HepG2 (cell line): ENCODE data around the gene ENAH. TPM values are rescaled to one million over a fixed set of nuclear protein-coding genes. Genes with fewer than 3 reads are reported as not detected.

Experiments
- ATAC-seq: fragments of 200-7000 bp; cut with Tn5 transposase; 3 replicates; pipeline ENCODE4 v1.9.1; 2020; ENCODE audit warnings: mild to moderate bottlenecking, moderate library complexity
- BruUV-seq: library from RNA; stranded (reverse); fragments of 400-500 nt; replicated peaks from 2 replicates; lab custom pipeline; 2021; lab: Mats Ljungman, UMichigan
- CTCF ChIA-PET: fragments of 300-600 bp; formaldehyde crosslinking; extraction: SDS; loops from one replicate; lab custom pipeline; 2021; ENCODE audit warnings: low total read pairs, inconsistent platforms, low intra/inter-chr PET ratio; lab: Yijun Ruan, JAX
- POLR2A ChIA-PET: fragments of 350-600 bp; sonication (Branson Sonifier 250); formaldehyde crosslinking; loops from one replicate; lab custom pipeline; 2020; ENCODE audit warnings: antibody characterized with exemption, inconsistent platforms; lab: Yijun Ruan, JAX
- DNase-seq: peaks from one replicate; pipeline ENCODE4 v3.0.0-alpha.2; 2015; ENCODE audit warnings: low spot score
- FAIRE-seq: peaks from 3 replicates; lab custom pipeline; 2011; peaks lifted over from hg19 to GRCh38; lab: Jason Lieb, UNC
- H2AFZ ChIP-seq: one replicate; pipeline ENCODE4 v1.6.1; 2011; ENCODE audit warnings: low read length, inconsistent platforms
- H3K27ac ChIP-seq: fragments of 300-600 bp; 3 replicates; pipeline ENCODE4 v1.8.0; 2011; ENCODE audit warnings: mixed run types, mild to moderate bottlenecking, mixed read lengths, low read length, inconsistent platforms; ENCODE audit not compliant: insufficient read depth; ENCODE audit errors: extremely low read length
- H3K27me3 ChIP-seq, 2 experiments: fragments of 200-600 bp in 1 of 2; 2 replicates in 1 of 2; 3 replicates in 1 of 2; pipeline versions ENCODE4 v1.6.0 to v1.8.0; 2011; ENCODE audit warnings: low read length in 2 of 2, mild to moderate bottlenecking in 2 of 2, moderate library complexity in 2 of 2, inconsistent platforms in 1 of 2; ENCODE audit not compliant: insufficient read depth in 2 of 2, control insufficient read depth in 1 of 2
- H3K36me3 ChIP-seq, 2 experiments: fragments of 200-600 bp in 1 of 2; replicated peaks in 1 of 2; 2 replicates in 1 of 2; 3 replicates in 1 of 2; pipeline versions ENCODE4 v1.5.1 to v1.8.0; 2011; ENCODE audit warnings: low read length in 2 of 2, inconsistent platforms in 1 of 2; ENCODE audit not compliant: insufficient read depth in 2 of 2, control insufficient read depth in 1 of 2
- H3K4me1 ChIP-seq: 2 replicates; pipeline ENCODE4 v1.5.1; 2012; ENCODE audit warnings: low read length, inconsistent platforms; ENCODE audit not compliant: insufficient read depth
- H3K4me2 ChIP-seq: 2 replicates; pipeline ENCODE4 v1.6.0; 2011; ENCODE audit warnings: low read depth, low read length, inconsistent platforms
- H3K4me3 ChIP-seq, 3 experiments: fragments of 200-600 bp in 1 of 3; sonication (generic), shearing (Covaris generic) in 1 of 3; replicated peaks in 1 of 3; 2 replicates each; pipeline ENCODE4 v1.5.1; 2011 to 2016; ENCODE audit warnings: low read length in 3 of 3, inconsistent platforms in 2 of 3, low read depth in 2 of 3, mild to moderate bottlenecking in 2 of 3, control low read depth in 1 of 3, mixed read lengths in 1 of 3; ENCODE audit not compliant: insufficient read depth in 1 of 3
- H3K79me2 ChIP-seq: one replicate; pipeline ENCODE4 v1.6.1; 2011; ENCODE audit warnings: low read length, inconsistent platforms; ENCODE audit not compliant: insufficient read depth
- H3K9ac ChIP-seq: 2 replicates; pipeline ENCODE4 v1.6.0; 2011; ENCODE audit warnings: mild to moderate bottlenecking, low read depth, low read length, inconsistent platforms; ENCODE audit not compliant: insufficient read depth
- H3K9me3 ChIP-seq: 2 replicates; pipeline ENCODE4 v1.5.1; 2012; ENCODE audit warnings: mild to moderate bottlenecking, low read length
- H4K20me1 ChIP-seq: 2 replicates; pipeline ENCODE4 v1.6.0; 2011; ENCODE audit warnings: inconsistent platforms, mild to moderate bottlenecking, low read length, moderate library complexity; ENCODE audit not compliant: insufficient read depth
- BRD4 ChIP-seq: sonication (generic); formaldehyde crosslinking; IDR thresholded peaks from 2 replicates; pipeline ENCODE4 v1.4.0; 2020; ENCODE audit warnings: missing genetic modification reagents
- ELF4 ChIP-seq: sonication (generic); formaldehyde crosslinking; IDR thresholded peaks from 2 replicates; pipeline ENCODE4 v1.5.0; 2020; ENCODE audit warnings: missing genetic modification reagents, mild to moderate bottlenecking, moderate library complexity, borderline replicate concordance
- FOXA3 ChIP-seq: IDR thresholded peaks from 2 replicates; pipeline ENCODE4 v1.6.1; 2016; ENCODE audit warnings: missing genetic modification reagents, missing compliant biosample characterization
- MXD3 ChIP-seq: IDR thresholded peaks from 2 replicates; pipeline ENCODE4 v1.6.1; 2016; ENCODE audit warnings: mild to moderate bottlenecking, missing biosample characterization, missing genetic modification reagents
- RARA ChIP-seq: IDR thresholded peaks from 2 replicates; pipeline ENCODE4 v1.6.1; 2016; ENCODE audit warnings: missing genetic modification reagents, missing compliant biosample characterization
- SOX5 ChIP-seq: IDR thresholded peaks from 2 replicates; pipeline ENCODE4 v1.6.1; 2016; ENCODE audit warnings: borderline replicate concordance
- ZFP41 ChIP-seq: sonication (generic); formaldehyde crosslinking; IDR thresholded peaks from 2 replicates; pipeline ENCODE4 v1.4.0; 2020; ENCODE audit warnings: mild to moderate bottlenecking, missing genetic modification reagents, borderline replicate concordance
- ZNF432 ChIP-seq: sonication (generic); formaldehyde crosslinking; IDR thresholded peaks from 2 replicates; pipeline ENCODE4 v1.5.0; 2020; ENCODE audit warnings: missing genetic modification reagents, mild to moderate bottlenecking, borderline replicate concordance
- ZNF549 ChIP-seq: sonication (generic); formaldehyde crosslinking; IDR thresholded peaks from 2 replicates; pipeline ENCODE4 v1.5.0; 2020; ENCODE audit warnings: missing genetic modification reagents
- ZNF678 ChIP-seq: sonication (generic); formaldehyde crosslinking; IDR thresholded peaks from 2 replicates; pipeline ENCODE4 v1.4.0; 2020; ENCODE audit warnings: mild to moderate bottlenecking, missing genetic modification reagents
- ZSCAN22 ChIP-seq: sonication (generic); formaldehyde crosslinking; IDR thresholded peaks from 2 replicates; pipeline ENCODE4 v1.4.0; 2020; ENCODE audit warnings: mild to moderate bottlenecking, missing genetic modification reagents
- WGBS: methylation state at CpG from one replicate; pipeline ENCODE4 v1.1.6; 2017; ENCODE audit warnings: low lambda C conversion rate; 5-methylcytosine and 5-hydroxymethylcytosine counted together
- in situ Hi-C: cut with HindIII; loops from 2 replicates; pipeline ENCODE4 v1.10.0; 2017; ENCODE audit warnings: low pct_unique_long_range_greater_than_20kb; ENCODE audit not compliant: extremely low pct_ligation_motif_present
- intact Hi-C: fragments of 100-400 bp; cut with micrococcal nuclease; formaldehyde crosslinking; loops from one replicate; pipeline ENCODE4 v1.10.0; 2022; ENCODE audit not compliant: unreplicated experiment
- polyA plus RNA-seq, 8 experiments: library from polyadenylated mRNA; depleted of rRNA in 3 of 8; stranded (reverse) in 7 of 8; unstranded in 1 of 8; fragments of >200 nt; fragmentation: Illumina TruSeq in 4 of 8; extraction: Trizol in 4 of 8; gene quantifications; 2 replicates each; pipeline versions ENCODE4 v1.2.1 to v1.2.3, GENCODE V29; 2011 to 2016; ENCODE audit warnings: low read depth in 4 of 8, missing spikeins in 1 of 8, mixed read lengths in 1 of 8; ENCODE audit not compliant: insufficient read depth in 1 of 8
- total RNA-seq, 5 experiments: library from RNA; depleted of rRNA; stranded (reverse); fragments of >200 nt; fragmentation: Illumina TruSeq; extraction: Trizol; gene quantifications; 2 replicates each; pipeline ENCODE4 v1.2.3, GENCODE V29; 2016; ENCODE audit warnings: low read depth in 1 of 5
- TF ChIP-seq, protein P1 (sequence below): sonication (generic); formaldehyde crosslinking; IDR thresholded peaks from 2 replicates; pipeline ENCODE4 v1.5.0; 2020; ENCODE audit warnings: mild to moderate bottlenecking, missing genetic modification reagents, borderline replicate concordance
- TF ChIP-seq, protein P2 (sequence below): sonication (generic); formaldehyde crosslinking; IDR thresholded peaks from 2 replicates; pipeline ENCODE4 v1.5.1; 2020; ENCODE audit warnings: mild to moderate bottlenecking, missing genetic modification reagents, moderate library complexity

ENAH gene
- total and polyA plus RNA-seq, 2 of the 13 experiments (the other 11 are each of a cell fraction or from before 2014, with no cell fraction given) = 22.1 to 58.3 TPM

- no TSS peak for BruUV-seq
- no peaks in the 10 kb centered on the region for H3K36me3 ChIP-seq
- H3K4me3 ChIP-seq = no peak overlapping the region
- 97% methylated on average over 3 of the region's 3 CpGs for WGBS
- H3K4me2 ChIP-seq = no peak overlapping the region
- no peak for FAIRE-seq
- peaks cover 9% of the 10 kb centered on the region; the same call in 1 of the 2 replicates for H4K20me1 ChIP-seq
- no peaks in the 10 kb centered on the region for H3K9me3 ChIP-seq
- no peak overlapping the region for H2AFZ ChIP-seq
- no peak for ATAC-seq
- no peak for DNase-seq
- in situ Hi-C loops (no loop called here), intact Hi-C loops (no loop called here)
- H3K4me1 ChIP-seq = peaks cover 49% of the 10 kb centered on the region
- CTCF ChIA-PET = no interaction called here
- no peak overlapping the region for H3K27ac ChIP-seq
- H3K79me2 ChIP-seq = peaks cover 88% of the 10 kb centered on the region
- no peaks in the 10 kb centered on the region for H3K27me3 ChIP-seq
- POLR2A ChIA-PET = no interaction called here
- H3K9ac ChIP-seq = no peak overlapping the region
- TF ChIP-seq, protein P1, sequence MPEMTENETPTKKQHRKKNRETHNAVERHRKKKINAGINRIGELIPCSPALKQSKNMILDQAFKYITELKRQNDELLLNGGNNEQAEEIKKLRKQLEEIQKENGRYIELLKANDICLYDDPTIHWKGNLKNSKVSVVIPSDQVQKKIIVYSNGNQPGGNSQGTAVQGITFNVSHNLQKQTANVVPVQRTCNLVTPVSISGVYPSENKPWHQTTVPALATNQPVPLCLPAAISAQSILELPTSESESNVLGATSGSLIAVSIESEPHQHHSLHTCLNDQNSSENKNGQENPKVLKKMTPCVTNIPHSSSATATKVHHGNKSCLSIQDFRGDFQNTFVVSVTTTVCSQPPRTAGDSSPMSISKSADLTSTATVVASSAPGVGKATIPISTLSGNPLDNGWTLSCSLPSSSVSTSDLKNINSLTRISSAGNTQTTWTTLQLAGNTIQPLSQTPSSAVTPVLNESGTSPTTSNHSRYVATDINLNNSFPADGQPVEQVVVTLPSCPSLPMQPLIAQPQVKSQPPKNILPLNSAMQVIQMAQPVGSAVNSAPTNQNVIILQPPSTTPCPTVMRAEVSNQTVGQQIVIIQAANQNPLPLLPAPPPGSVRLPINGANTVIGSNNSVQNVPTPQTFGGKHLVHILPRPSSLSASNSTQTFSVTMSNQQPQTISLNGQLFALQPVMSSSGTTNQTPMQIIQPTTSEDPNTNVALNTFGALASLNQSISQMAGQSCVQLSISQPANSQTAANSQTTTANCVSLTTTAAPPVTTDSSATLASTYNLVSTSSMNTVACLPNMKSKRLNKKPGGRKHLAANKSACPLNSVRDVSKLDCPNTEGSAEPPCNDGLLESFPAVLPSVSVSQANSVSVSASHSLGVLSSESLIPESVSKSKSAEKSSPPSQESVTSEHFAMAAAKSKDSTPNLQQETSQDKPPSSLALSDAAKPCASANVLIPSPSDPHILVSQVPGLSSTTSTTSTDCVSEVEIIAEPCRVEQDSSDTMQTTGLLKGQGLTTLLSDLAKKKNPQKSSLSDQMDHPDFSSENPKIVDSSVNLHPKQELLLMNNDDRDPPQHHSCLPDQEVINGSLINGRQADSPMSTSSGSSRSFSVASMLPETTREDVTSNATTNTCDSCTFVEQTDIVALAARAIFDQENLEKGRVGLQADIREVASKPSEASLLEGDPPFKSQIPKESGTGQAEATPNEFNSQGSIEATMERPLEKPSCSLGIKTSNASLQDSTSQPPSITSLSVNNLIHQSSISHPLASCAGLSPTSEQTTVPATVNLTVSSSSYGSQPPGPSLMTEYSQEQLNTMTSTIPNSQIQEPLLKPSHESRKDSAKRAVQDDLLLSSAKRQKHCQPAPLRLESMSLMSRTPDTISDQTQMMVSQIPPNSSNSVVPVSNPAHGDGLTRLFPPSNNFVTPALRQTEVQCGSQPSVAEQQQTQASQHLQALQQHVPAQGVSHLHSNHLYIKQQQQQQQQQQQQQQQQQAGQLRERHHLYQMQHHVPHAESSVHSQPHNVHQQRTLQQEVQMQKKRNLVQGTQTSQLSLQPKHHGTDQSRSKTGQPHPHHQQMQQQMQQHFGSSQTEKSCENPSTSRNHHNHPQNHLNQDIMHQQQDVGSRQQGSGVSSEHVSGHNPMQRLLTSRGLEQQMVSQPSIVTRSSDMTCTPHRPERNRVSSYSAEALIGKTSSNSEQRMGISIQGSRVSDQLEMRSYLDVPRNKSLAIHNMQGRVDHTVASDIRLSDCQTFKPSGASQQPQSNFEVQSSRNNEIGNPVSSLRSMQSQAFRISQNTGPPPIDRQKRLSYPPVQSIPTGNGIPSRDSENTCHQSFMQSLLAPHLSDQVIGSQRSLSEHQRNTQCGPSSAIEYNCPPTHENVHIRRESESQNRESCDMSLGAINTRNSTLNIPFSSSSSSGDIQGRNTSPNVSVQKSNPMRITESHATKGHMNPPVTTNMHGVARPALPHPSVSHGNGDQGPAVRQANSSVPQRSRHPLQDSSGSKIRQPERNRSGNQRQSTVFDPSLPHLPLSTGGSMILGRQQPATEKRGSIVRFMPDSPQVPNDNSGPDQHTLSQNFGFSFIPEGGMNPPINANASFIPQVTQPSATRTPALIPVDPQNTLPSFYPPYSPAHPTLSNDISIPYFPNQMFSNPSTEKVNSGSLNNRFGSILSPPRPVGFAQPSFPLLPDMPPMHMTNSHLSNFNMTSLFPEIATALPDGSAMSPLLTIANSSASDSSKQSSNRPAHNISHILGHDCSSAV (CRISPR knock-in tag) = no peak
- TF ChIP-seq MXD3 (CRISPR knock-in tag) = no peak
- no peak for TF ChIP-seq ZNF432 (CRISPR knock-in tag)
- TF ChIP-seq ZSCAN22 (CRISPR knock-in tag) = peak; percentile 81
- TF ChIP-seq RARA (CRISPR knock-in tag) = no peak
- peak; percentile 21; the same call in 1 of the 2 replicates for TF ChIP-seq SOX5 (CRISPR knock-in tag)
- TF ChIP-seq ZFP41 (CRISPR knock-in tag) = no peak
- TF ChIP-seq, protein P2, sequence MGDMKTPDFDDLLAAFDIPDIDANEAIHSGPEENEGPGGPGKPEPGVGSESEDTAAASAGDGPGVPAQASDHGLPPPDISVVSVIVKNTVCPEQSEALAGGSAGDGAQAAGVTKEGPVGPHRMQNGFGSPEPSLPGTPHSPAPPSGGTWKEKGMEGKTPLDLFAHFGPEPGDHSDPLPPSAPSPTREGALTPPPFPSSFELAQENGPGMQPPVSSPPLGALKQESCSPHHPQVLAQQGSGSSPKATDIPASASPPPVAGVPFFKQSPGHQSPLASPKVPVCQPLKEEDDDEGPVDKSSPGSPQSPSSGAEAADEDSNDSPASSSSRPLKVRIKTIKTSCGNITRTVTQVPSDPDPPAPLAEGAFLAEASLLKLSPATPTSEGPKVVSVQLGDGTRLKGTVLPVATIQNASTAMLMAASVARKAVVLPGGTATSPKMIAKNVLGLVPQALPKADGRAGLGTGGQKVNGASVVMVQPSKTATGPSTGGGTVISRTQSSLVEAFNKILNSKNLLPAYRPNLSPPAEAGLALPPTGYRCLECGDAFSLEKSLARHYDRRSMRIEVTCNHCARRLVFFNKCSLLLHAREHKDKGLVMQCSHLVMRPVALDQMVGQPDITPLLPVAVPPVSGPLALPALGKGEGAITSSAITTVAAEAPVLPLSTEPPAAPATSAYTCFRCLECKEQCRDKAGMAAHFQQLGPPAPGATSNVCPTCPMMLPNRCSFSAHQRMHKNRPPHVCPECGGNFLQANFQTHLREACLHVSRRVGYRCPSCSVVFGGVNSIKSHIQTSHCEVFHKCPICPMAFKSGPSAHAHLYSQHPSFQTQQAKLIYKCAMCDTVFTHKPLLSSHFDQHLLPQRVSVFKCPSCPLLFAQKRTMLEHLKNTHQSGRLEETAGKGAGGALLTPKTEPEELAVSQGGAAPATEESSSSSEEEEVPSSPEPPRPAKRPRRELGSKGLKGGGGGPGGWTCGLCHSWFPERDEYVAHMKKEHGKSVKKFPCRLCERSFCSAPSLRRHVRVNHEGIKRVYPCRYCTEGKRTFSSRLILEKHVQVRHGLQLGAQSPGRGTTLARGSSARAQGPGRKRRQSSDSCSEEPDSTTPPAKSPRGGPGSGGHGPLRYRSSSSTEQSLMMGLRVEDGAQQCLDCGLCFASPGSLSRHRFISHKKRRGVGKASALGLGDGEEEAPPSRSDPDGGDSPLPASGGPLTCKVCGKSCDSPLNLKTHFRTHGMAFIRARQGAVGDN (CRISPR knock-in tag) = no peak
- TF ChIP-seq BRD4 (CRISPR knock-in tag) = no peak
- no peak for TF ChIP-seq ZNF678 (CRISPR knock-in tag)
- TF ChIP-seq ZNF549 (CRISPR knock-in tag) = no peak
- no peak for TF ChIP-seq ELF4 (CRISPR knock-in tag)
- peak; percentile 59; the same call in 1 of the 2 replicates for TF ChIP-seq FOXA3
These were observed 45.6 kb downstream of the ENAH start for GRCh38 chr1:225607355-225607754.
